GM19395 (cell line): ENCODE measurements around the gene FGD6.
"Not testable (repeated sequence)": the region's sequence is repeated elsewhere in the genome, so short reads cannot be mapped to it uniquely, and the experiment has no call there.

ENCODE experiments used
- ATAC-seq: cut with Tn5 transposase; IDR thresholded peaks from one replicate; pipeline ENCODE4 v1.9.1; 2021; ENCODE audit warnings: mild to moderate bottlenecking, moderate library complexity; ENCODE audit not compliant: unreplicated experiment

Gene FGD6

GRCh38 chr12:95235621-95236020 lies 18.4 kb upstream of the FGD6 start:
- not testable (repeated sequence) for ATAC-seq

GRCh38 chr12:95234187-95234586 lies 16.9 kb upstream of the FGD6 start:
- ATAC-seq = not testable (repeated sequence)

- ATAC-seq = no peak
Observed at GRCh38 chr12:95231190-95231589, 13.9 kb upstream of the FGD6 start.

GRCh38 chr12:95230313-95230712 lies 13.0 kb upstream of the FGD6 start:
- no peak for ATAC-seq

DNA sequence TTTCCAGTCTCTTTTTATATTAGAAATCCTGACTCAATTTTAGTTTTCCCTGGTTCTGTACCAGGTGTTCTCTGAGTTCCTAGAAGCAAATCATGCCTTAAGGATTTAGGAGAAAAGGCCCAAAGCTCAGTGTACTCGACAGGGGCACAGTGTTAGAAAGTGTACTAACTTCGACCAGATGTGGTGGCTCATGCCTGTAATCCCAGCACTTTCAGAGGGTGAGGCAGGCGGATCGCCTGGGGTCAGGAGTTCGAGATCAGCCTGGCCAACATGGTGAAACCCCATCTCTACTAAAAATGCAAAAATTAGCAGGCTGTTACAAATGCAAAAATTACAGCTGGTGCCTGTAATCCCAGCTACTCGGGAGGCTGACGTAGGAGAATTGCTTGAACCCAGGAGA lies 12.4 kb upstream of the FGD6 start:
- no peak for ATAC-seq

- ATAC-seq = no peak
Observed at GRCh38 chr12:95228617-95229016, 11.3 kb upstream of the FGD6 start.

- no peak for ATAC-seq
Observed at GRCh38 chr12:95227818-95228356, 10.6 kb upstream of the FGD6 start.

GRCh38 chr12:95225645-95226212 lies 8.5 kb upstream of the FGD6 start:
- ATAC-seq = no peak

DNA sequence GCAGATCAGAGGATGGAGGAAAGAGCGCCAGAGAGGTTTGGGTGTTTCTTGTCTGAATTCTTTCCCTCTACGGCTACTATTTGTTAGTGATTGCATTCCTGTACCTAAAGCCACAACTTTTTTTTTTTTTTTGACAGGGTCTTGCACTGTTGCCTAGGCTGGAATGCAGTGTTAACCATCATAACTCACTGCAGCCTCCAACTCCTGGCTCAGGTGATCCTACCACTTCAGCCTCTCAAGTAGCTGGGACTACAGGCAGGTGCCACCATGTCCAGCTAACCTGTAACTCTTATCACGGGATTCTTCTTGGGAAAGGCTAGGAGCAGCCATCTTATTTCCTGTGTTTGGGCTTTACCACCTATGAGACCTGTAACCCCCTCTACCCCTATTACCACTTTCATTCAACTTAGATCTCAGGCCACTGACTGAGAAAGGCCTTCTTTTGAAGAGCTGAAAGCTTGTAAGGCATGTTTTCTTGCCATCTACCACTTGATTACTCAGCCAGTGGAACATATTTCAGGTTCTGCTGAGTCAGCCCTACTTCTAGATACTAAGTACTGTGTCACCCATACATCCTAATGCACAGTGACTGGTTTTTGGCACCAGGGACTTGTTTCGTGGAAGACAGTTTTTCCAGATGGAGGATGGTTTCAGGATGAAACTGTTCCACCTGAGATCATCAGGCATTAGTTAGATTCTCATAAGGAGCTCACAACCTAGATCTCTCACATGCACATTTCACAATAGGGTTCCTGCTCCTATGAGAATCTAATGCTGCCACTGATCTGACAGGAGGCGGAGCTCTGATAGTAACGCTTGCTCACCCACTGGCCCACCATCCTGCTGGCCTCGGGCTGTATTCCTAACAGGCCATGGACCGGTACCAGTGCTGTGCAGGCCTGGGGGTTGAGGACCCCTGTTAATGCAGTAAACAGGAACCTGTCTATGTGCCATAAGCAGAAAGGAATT lies 7.2 kb upstream of the FGD6 start:
- ATAC-seq = no peak

DNA sequence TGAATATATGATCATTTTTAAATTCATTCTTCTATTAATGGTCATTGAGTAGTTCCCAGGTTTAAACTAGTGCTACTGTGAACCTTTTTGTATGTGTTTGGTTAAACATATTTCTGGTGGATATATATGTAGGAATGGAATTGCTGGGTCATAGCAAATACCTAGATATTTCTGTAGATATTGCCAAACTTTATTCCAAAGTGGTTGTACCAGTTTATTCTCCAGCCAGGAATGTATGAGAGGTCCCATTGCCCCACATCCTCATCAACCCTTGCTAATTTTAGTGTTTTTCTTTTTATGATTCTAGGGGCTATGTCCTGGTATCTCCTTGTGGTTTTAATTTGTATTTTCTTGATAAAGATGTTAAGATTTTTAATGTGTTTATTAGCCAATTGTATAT lies 3.5 kb upstream of the FGD6 start:
- no peak for ATAC-seq

GRCh38 chr12:95220190-95220589 lies 2.9 kb upstream of the FGD6 start:
- ATAC-seq = no peak

- ATAC-seq = peak; percentile 8
Observed at GRCh38 chr12:95218150-95219133, 1.2 kb upstream of the FGD6 start.

DNA sequence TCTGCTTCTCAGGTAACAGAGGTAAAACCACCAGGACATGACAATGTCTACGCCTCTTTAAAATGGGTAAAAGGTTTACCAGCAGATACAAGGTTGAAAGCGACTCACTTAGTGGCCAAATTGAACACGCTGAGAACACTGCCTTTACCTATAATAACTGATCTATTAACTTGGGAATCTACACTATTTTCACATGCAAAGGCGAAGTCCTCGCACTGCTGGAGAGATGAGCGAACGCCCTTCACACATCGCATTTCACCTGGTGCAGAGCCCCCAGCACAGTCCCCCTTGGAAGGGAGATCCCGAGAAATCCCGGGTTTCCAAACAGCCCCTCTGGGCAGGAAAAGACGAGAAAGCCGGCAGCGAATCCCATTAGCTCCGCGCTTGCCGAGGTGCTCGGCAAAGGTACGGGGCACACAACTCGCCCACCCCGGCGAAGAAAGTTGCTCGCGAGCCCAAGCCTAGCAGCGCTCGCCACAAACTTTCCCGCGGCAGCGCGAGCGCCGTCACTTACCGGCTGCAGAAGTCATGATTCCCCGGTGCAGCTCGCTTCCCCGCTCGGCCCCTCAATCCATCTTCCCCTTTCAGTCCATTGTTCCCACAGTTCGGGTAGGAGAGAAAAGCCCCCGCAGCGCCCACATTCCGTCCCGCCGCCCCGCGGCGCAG lies 423 bp downstream of the FGD6 start:
- peak; percentile 32 for ATAC-seq

- no peak for ATAC-seq
Observed at GRCh38 chr12:95215949-95216348, 1.3 kb downstream of the FGD6 start.

- no peak for ATAC-seq
Observed at GRCh38 chr12:95214466-95214865, 2.8 kb downstream of the FGD6 start.

- ATAC-seq = no peak
Observed at GRCh38 chr12:95213928-95214327, 3.3 kb downstream of the FGD6 start.

DNA sequence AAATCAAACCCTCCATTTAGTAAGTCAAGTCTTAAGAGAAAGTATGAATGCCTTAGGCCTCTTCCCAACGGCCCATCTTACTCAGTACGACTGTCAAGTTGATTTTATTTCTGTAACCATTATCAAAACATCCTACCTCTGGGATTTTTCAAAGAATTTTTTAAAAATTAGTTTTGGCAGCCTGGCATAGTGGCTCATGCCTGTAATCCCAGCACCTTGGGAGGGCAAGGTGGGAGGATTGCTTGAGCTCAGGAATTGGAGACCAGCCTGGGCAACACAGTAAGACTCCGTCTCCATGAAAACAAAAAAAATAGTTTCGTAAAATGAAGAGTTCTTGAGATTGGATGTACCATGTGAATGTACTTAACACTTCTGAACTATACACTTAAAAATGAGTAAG lies 4.1 kb downstream of the FGD6 start:
- no peak for ATAC-seq

- no peak for ATAC-seq
Observed at GRCh38 chr12:95212586-95212985, 4.7 kb downstream of the FGD6 start.

DNA sequence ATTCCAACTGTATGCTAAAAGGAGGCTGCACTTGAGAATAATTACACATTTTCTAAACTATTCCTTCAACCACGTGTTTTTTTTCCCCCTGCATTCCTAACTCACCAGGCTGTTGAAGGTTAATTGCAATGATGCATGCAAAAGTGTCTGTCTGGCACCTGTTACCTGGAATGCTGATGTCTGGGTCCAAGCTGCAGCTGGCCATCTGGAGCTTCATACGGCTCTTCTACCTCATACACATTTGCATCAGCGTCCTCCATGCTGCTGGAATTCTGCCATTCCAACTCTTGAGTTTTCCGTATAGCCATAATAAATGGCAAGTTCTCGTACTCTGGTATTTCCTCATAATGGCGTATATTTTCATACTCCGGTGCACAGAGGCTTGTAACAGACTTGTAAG lies 8.6 kb downstream of the FGD6 start:
- no peak for ATAC-seq

GRCh38 chr12:95207407-95207806 lies 9.9 kb downstream of the FGD6 start:
- no peak for ATAC-seq
